ENCODE results near the gene VPS13C.

- no peak for TF ChIP-seq POLR2AphosphoS5 (IDR thresholded peaks at IDR 0.05; ENCODE audit: low read depth, low read length)
- TF ChIP-seq SIN3A (IDR thresholded peaks at IDR 0.05; ENCODE audit: borderline replicate concordance, insufficient read depth, low read length), result no peak
- no peak for TF ChIP-seq TAF1 (IDR thresholded peaks at IDR 0.05; ENCODE audit: borderline replicate concordance, insufficient read depth, low read length)
- no peak for TF ChIP-seq FOXP2 (optimal IDR thresholded peaks at IDR 0.05; ENCODE audit: borderline replicate concordance, extremely low read depth, extremely low read length, insufficient read depth)
Observed at GRCh38 chr15:62106096-62106495, 45.8 kb upstream of the VPS13C start.

Measured in PFSK-1 (cell line).